OCI-LY3 (cell line): ENCODE measurements around the gene MKI67.

ENCODE experiments used
- H2AFZ ChIP-seq: fragments of 200-600, 300-600 bp; shearing (Covaris generic); 2 replicates; pipeline ENCODE4 v1.6.0; 2014; ENCODE audit warnings: antibody characterized with exemption, low read depth, low read length
- H3K27ac ChIP-seq: fragments of 200-600, 300-600 bp; sonication (generic); 2 replicates; pipeline ENCODE4 v1.5.1; 2014; ENCODE audit warnings: mild to moderate bottlenecking, low read length, moderate library complexity, mixed read lengths
- H3K27me3 ChIP-seq: fragments of 200-600, 300-600 bp; sonication (generic); 2 replicates; pipeline ENCODE4 v1.6.1; 2014; ENCODE audit warnings: low read depth, low read length, mixed read lengths
- H3K36me3 ChIP-seq: fragments of 200-600, 300-600 bp; sonication (generic); replicated peaks from 2 replicates; pipeline ENCODE3; 2014; ENCODE audit warnings: low read depth, low read length, mixed read lengths
- H3K4me1 ChIP-seq: fragments of 300-600, 200-600 bp; sonication (generic); 2 replicates; pipeline ENCODE4 v1.6.1; 2014; ENCODE audit warnings: low read length, mixed read lengths
- H3K4me2 ChIP-seq: fragments of 200-600, 300-600 bp; sonication (generic); 2 replicates; pipeline ENCODE4 v1.6.1; 2014; ENCODE audit warnings: low read length, mixed read lengths
- H3K4me3 ChIP-seq: fragments of 300-600, 200-600 bp; sonication (generic); 2 replicates; pipeline ENCODE4 v1.5.1; 2014; ENCODE audit warnings: antibody characterized with exemption, mild to moderate bottlenecking, low read length, moderate library complexity
- H3K79me2 ChIP-seq: fragments of 300-600, 200-600 bp; shearing (Covaris generic); 2 replicates; pipeline ENCODE4 v1.6.1; 2014; ENCODE audit warnings: mild to moderate bottlenecking, low read length, mixed read lengths
- H3K9ac ChIP-seq: fragments of 300-600, 200-600 bp; shearing (Covaris generic); 2 replicates; pipeline ENCODE4 v1.6.0; 2014; ENCODE audit warnings: mild to moderate bottlenecking, low read length, moderate library complexity
- H3K9me3 ChIP-seq: fragments of 200-600, 300-600 bp; shearing (Covaris generic); 2 replicates; pipeline ENCODE4 v1.6.1; 2014; ENCODE audit warnings: low read length, mixed read lengths; ENCODE audit not compliant: insufficient read depth
- H4K20me1 ChIP-seq: fragments of 200-600, 300-600 bp; sonication (generic); 2 replicates; pipeline ENCODE4 v1.6.1; 2016; ENCODE audit warnings: low read length, mixed read lengths; ENCODE audit not compliant: insufficient read depth
- EZH2phosphoT487 ChIP-seq: fragments of 200-600 bp; shearing (Covaris generic); IDR thresholded peaks from 2 replicates; pipeline ENCODE4 v1.6.1; 2018; ENCODE audit warnings: antibody characterized with exemption, mixed run types, low read depth
- TF ChIP-seq, protein P1 (sequence below): fragments of 200-600, 300-600 bp; sonication (generic); IDR thresholded peaks from 2 replicates; pipeline ENCODE4 v1.5.1; 2014; ENCODE audit warnings: antibody characterized with exemption, low read length, low read depth

The MKI67 gene

GRCh38 chr10:128081720-128082119 is 44.5 kb downstream of the MKI67 start:
- Histone ChIP-seq H3K27me3 (no peaks in the 10 kb centered on the region), H3K9me3 (no peaks in the 10 kb centered on the region), H3K4me3 (no peak overlapping the region), H3K27ac (no peak overlapping the region), H3K9ac (no peak overlapping the region), H3K79me2 (no peaks in the 10 kb centered on the region), H2AFZ (no peak overlapping the region), H4K20me1 (no peaks in the 10 kb centered on the region), H3K4me2 (no peak overlapping the region), H3K36me3 (peaks cover 31% of the 10 kb centered on the region), H3K4me1 (no peaks in the 10 kb centered on the region)
- TF ChIP-seq, protein P1, sequence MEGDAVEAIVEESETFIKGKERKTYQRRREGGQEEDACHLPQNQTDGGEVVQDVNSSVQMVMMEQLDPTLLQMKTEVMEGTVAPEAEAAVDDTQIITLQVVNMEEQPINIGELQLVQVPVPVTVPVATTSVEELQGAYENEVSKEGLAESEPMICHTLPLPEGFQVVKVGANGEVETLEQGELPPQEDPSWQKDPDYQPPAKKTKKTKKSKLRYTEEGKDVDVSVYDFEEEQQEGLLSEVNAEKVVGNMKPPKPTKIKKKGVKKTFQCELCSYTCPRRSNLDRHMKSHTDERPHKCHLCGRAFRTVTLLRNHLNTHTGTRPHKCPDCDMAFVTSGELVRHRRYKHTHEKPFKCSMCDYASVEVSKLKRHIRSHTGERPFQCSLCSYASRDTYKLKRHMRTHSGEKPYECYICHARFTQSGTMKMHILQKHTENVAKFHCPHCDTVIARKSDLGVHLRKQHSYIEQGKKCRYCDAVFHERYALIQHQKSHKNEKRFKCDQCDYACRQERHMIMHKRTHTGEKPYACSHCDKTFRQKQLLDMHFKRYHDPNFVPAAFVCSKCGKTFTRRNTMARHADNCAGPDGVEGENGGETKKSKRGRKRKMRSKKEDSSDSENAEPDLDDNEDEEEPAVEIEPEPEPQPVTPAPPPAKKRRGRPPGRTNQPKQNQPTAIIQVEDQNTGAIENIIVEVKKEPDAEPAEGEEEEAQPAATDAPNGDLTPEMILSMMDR, result no peak

GRCh38 chr10:128081222-128081621 is 45.0 kb downstream of the MKI67 start:
- Histone ChIP-seq H3K79me2 (no peaks in the 10 kb centered on the region), H3K36me3 (peaks cover 33% of the 10 kb centered on the region), H4K20me1 (no peaks in the 10 kb centered on the region), H3K9ac (no peak overlapping the region), H3K27me3 (no peaks in the 10 kb centered on the region), H3K4me1 (no peaks in the 10 kb centered on the region), H3K4me2 (no peak overlapping the region), H2AFZ (no peak overlapping the region), H3K4me3 (no peak overlapping the region), H3K9me3 (no peaks in the 10 kb centered on the region), H3K27ac (no peak overlapping the region)
- no peak for TF ChIP-seq EZH2phosphoT487
- TF ChIP-seq, protein P1, result no peak

DNA sequence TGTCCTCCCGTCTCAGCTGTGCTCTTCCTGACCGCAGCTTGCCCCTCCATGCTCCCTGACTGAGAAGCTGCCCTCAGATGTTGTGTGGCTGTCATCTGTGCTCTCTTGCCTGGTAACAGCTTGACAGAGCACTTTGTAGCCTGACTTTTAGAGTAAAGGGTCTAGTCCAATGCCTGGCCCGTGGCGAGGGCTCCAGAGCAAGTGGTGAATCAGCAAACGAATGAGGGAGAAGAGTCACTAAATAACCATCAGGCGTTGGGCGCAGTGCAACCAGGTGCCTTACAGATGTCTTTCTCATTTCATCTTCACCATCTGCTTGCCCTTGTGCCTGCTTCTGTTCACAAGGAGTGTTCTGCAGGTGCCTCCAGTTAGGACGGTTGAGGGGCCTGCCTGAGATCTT is 45.6 kb downstream of the MKI67 start:
- no peaks in the 10 kb centered on the region for H3K79me2 ChIP-seq
- H3K9ac ChIP-seq, result no peak overlapping the region
- H3K27ac ChIP-seq, result no peak overlapping the region
- H3K36me3 ChIP-seq, result peaks cover 38% of the 10 kb centered on the region
- no peaks in the 10 kb centered on the region for H4K20me1 ChIP-seq
- no peaks in the 10 kb centered on the region for H3K27me3 ChIP-seq
- no peaks in the 10 kb centered on the region for H3K4me1 ChIP-seq
- H3K9me3 ChIP-seq, result no peaks in the 10 kb centered on the region
- no peak overlapping the region for H3K4me3 ChIP-seq
- H3K4me2 ChIP-seq, result no peak overlapping the region
- TF ChIP-seq EZH2phosphoT487, result no peak
- TF ChIP-seq, protein P1, result no peak
- H2AFZ ChIP-seq, result no peak overlapping the region

- no peaks in the 10 kb centered on the region for H4K20me1 ChIP-seq
- H3K4me3 ChIP-seq, result no peak overlapping the region
- H3K9me3 ChIP-seq, result no peaks in the 10 kb centered on the region
- TF ChIP-seq, protein P1, result no peak
- no peak for TF ChIP-seq EZH2phosphoT487
- H2AFZ ChIP-seq, result no peak overlapping the region
- no peak overlapping the region for H3K9ac ChIP-seq
- H3K4me2 ChIP-seq, result no peak overlapping the region
- no peaks in the 10 kb centered on the region for H3K4me1 ChIP-seq
- H3K27ac ChIP-seq, result no peak overlapping the region
- H3K36me3 ChIP-seq, result peaks cover 38% of the 10 kb centered on the region
- no peaks in the 10 kb centered on the region for H3K27me3 ChIP-seq
- H3K79me2 ChIP-seq, result no peaks in the 10 kb centered on the region
Observed at GRCh38 chr10:128080231-128080630, 46.0 kb downstream of the MKI67 start.
